Vagina (tissue), 2 donors: Measurements from ENCODE around the gene DYNC1I1. TPM values are rescaled to one million over a fixed set of nuclear protein-coding genes. Genes with fewer than 3 reads are reported as not detected.

Source experiments
- DNase-seq, 2 donors: peaks; one replicate each; pipeline ENCODE4 v3.0.0-alpha.2; 2017; ENCODE audit errors: extremely low spot score in 2 of 2
- H3K27ac ChIP-seq: fragments of 200-600 bp; sonication (generic); one replicate; pipeline ENCODE4 v1.5.1; 2019
- H3K27me3 ChIP-seq: fragments of 200-600 bp; sonication (generic); one replicate; pipeline ENCODE4 v1.5.1; 2019
- H3K36me3 ChIP-seq, 2 donors: fragments of 200-600 bp; sonication (generic); one replicate each; pipeline ENCODE4 v1.5.1; 2017 to 2019
- H3K4me1 ChIP-seq: fragments of 200-600 bp; sonication (generic); one replicate; pipeline ENCODE4 v1.5.1; 2019
- H3K4me3 ChIP-seq, 2 donors: fragments of 200-600 bp; sonication (generic); 1 replicate in 1 of 2; 2 replicates in 1 of 2; pipeline ENCODE4 v1.5.1; 2016 to 2019
- H3K9me3 ChIP-seq: fragments of 200-600 bp; sonication (generic); one replicate; pipeline ENCODE4 v1.5.1; 2019
- POLR2A ChIP-seq, 2 donors: fragments of 450-650 bp; IDR thresholded peaks; one replicate each; pipeline ENCODE4 v1.6.1; 2017; ENCODE audit warnings: antibody characterized with exemption in 2 of 2, mild to moderate bottlenecking in 2 of 2, moderate library complexity in 2 of 2
- POLR2AphosphoS5 ChIP-seq, 2 donors: sonication (generic); formaldehyde crosslinking; IDR thresholded peaks; one replicate each; pipeline ENCODE4 v1.9.0; 2017; ENCODE audit warnings: antibody characterized with exemption in 2 of 2, mild to moderate bottlenecking in 2 of 2, low read depth in 1 of 2; ENCODE audit not compliant: insufficient read depth in 1 of 2
- intact Hi-C: fragments of 100-400 bp; cut with DNase I; formaldehyde crosslinking; loops from one replicate; pipeline ENCODE4 v1.15.1; 2023
- total RNA-seq: library from RNA; depleted of rRNA; stranded (reverse); fragments of >200 nt; gene quantifications from one replicate; pipeline ENCODE4 v1.2.3, GENCODE V29; 2016
- TF ChIP-seq, protein P1 (sequence below), 3 experiments: fragments of 450-650 bp in 2 of 3; fragments of 200-600 bp in 1 of 3; sonication (generic) in 1 of 3; IDR thresholded peaks; one replicate each; pipeline ENCODE4 v1.5.1; 2017 to 2019; ENCODE audit warnings: antibody characterized with exemption in 3 of 3, mild to moderate bottlenecking in 2 of 3, moderate library complexity in 2 of 3

DYNC1I1 gene
- total RNA-seq, 1 donor from 2014 or later, result 12.0 TPM

DNA sequence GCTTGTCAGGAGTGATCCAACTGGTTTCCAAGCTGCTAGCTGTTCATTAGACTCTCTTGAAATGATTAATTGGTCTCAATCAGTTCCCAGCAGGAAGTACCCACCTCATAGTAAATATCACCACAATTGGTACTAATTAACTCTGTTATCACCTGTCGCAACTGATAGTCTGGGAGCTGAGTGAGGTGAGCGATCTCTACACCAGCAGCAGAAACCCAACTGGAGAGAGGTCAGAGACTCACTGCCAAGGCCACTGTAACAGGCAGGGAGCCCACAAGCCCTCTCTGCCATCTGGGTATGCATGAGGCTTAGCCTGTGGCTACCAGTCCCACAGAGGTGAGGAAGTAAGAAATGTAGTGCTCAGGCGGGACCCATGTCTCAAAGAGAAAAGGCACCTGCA is 245.5 kb downstream of the DYNC1I1 start:
- DNase-seq, result no peak
- Histone ChIP-seq H3K4me1 (no peaks in the 10 kb centered on the region), H3K4me3 (no peak overlapping the region), H3K27ac (no peak overlapping the region), H3K36me3 (no peaks in the 10 kb centered on the region), H3K9me3 (no peaks in the 10 kb centered on the region), H3K27me3 (no peaks in the 10 kb centered on the region)
- TF ChIP-seq POLR2AphosphoS5 (IDR thresholded peaks at IDR 0.05; ENCODE audit: insufficient read depth in 1 of 2, low read depth in 1 of 2), result no peak
- TF ChIP-seq POLR2A (IDR thresholded peaks at IDR 0.05), result no peak
- TF ChIP-seq, protein P1, sequence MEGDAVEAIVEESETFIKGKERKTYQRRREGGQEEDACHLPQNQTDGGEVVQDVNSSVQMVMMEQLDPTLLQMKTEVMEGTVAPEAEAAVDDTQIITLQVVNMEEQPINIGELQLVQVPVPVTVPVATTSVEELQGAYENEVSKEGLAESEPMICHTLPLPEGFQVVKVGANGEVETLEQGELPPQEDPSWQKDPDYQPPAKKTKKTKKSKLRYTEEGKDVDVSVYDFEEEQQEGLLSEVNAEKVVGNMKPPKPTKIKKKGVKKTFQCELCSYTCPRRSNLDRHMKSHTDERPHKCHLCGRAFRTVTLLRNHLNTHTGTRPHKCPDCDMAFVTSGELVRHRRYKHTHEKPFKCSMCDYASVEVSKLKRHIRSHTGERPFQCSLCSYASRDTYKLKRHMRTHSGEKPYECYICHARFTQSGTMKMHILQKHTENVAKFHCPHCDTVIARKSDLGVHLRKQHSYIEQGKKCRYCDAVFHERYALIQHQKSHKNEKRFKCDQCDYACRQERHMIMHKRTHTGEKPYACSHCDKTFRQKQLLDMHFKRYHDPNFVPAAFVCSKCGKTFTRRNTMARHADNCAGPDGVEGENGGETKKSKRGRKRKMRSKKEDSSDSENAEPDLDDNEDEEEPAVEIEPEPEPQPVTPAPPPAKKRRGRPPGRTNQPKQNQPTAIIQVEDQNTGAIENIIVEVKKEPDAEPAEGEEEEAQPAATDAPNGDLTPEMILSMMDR (IDR thresholded peaks at IDR 0.05), result no peak
- intact Hi-C loops, result no loop called here

DNA sequence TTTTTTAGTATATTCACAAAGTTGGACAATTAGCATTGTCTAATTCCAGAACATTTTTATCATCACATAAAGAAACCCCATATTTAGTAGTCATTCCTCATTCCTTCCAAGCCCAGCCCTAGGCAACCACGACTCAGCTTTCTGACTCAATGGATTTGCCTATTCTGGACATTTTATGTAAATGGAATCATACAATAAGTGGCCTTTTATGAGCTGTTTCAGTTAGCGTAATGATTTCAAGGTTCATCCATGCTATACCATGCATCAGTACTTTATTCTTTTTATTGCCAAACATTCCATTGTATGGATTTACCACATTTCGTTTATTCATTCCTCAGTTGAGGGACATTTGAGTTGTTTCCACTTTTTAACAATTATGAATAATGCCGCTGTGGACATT is 249.2 kb downstream of the DYNC1I1 start:
- no peak overlapping the region for H3K27ac ChIP-seq
- H3K36me3 ChIP-seq, result no peaks in the 10 kb centered on the region
- H3K4me3 ChIP-seq, result no peak overlapping the region
- TF ChIP-seq, protein P1 (IDR thresholded peaks at IDR 0.05), result no peak
- TF ChIP-seq POLR2AphosphoS5 (IDR thresholded peaks at IDR 0.05; ENCODE audit: insufficient read depth in 1 of 2, low read depth in 1 of 2), result no peak
- no peak for TF ChIP-seq POLR2A (IDR thresholded peaks at IDR 0.05)
- no peaks in the 10 kb centered on the region for H3K4me1 ChIP-seq
- DNase-seq, result no peak
- intact Hi-C loops, result no loop called here
- no peaks in the 10 kb centered on the region for H3K9me3 ChIP-seq
- no peaks in the 10 kb centered on the region for H3K27me3 ChIP-seq

DNA sequence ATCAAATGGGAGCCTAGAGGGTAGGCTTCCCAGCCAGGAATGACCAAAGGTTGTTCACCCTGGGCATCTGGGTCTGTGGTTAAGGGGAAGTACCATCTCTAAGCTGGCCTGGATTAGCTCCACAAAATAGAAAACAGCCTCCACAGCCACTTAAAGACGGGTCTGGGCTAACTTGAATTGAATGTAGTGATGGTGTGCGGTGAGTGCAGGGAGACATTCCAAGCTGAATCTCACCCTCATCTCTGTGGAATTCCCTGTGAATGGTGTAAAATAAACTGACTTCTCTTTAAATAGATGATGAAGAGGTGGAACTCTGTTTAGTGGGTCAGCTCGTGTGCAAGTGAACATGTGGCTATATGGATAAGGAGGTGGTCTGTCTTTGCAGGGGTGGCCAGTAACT is 251.0 kb downstream of the DYNC1I1 start:
- intact Hi-C loops, result no loop called here
- H3K9me3 ChIP-seq, result no peaks in the 10 kb centered on the region
- no peak for DNase-seq
- no peaks in the 10 kb centered on the region for H3K4me1 ChIP-seq
- no peaks in the 10 kb centered on the region for H3K36me3 ChIP-seq
- TF ChIP-seq POLR2A (IDR thresholded peaks at IDR 0.05) (no peak), POLR2AphosphoS5 (IDR thresholded peaks at IDR 0.05; ENCODE audit: insufficient read depth in 1 of 2, low read depth in 1 of 2) (no peak)
- TF ChIP-seq, protein P1 (IDR thresholded peaks at IDR 0.05), result no peak
- H3K27ac ChIP-seq, result no peak overlapping the region
- H3K4me3 ChIP-seq, result no peak overlapping the region
- H3K27me3 ChIP-seq, result no peaks in the 10 kb centered on the region

DNA sequence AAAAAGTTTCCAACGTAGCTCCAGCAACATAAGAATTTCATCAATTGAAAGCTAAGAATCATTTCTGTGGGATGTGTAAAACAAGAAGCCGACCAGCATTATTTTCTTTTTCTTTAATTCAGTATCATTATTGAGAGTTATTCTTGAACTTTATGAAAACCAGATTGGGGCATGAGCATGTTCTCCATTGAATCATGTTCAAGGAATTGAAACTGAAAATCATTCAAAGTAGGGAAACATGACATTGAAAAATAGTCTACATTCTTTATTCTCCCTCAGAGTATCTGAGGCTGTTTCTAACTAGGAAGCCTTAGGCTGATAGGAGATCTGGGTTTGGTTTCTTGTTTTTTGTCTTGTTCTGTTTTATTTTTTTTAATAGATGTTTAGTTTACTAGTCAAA is 253.7 kb downstream of the DYNC1I1 start:
- Histone ChIP-seq H3K4me3 (no peak overlapping the region), H3K4me1 (no peaks in the 10 kb centered on the region), H3K36me3 (no peaks in the 10 kb centered on the region), H3K27ac (no peak overlapping the region), H3K27me3 (no peaks in the 10 kb centered on the region), H3K9me3 (no peaks in the 10 kb centered on the region)
- intact Hi-C loops, result no loop called here
- no peak for TF ChIP-seq POLR2A (IDR thresholded peaks at IDR 0.05)
- no peak for TF ChIP-seq POLR2AphosphoS5 (IDR thresholded peaks at IDR 0.05; ENCODE audit: insufficient read depth in 1 of 2, low read depth in 1 of 2)
- TF ChIP-seq, protein P1 (IDR thresholded peaks at IDR 0.05), result no peak
- DNase-seq, result no peak

DNA sequence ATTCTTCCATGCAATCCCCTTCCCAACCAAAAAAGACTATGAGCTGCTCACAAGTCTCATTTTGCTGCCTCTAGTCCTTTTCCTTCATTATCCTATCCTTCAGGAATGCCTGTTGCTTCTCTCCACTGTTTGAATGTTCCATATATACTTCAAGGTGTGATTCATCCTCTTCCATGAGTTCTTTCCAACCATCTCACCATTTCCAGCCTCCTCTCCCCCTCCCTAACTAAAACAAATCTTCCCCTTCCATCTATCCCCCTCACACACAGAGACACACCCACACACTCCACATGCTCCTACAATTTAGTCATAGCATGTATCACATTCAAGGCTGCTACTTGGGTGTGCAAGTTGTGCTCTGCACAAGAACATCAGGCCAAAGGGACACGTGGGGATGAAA is 254.3 kb downstream of the DYNC1I1 start:
- DNase-seq, result no peak
- no peaks in the 10 kb centered on the region for H3K9me3 ChIP-seq
- no peaks in the 10 kb centered on the region for H3K36me3 ChIP-seq
- TF ChIP-seq POLR2AphosphoS5 (IDR thresholded peaks at IDR 0.05; ENCODE audit: insufficient read depth in 1 of 2, low read depth in 1 of 2), result no peak
- no peak for TF ChIP-seq POLR2A (IDR thresholded peaks at IDR 0.05)
- TF ChIP-seq, protein P1 (IDR thresholded peaks at IDR 0.05), result no peak
- no peaks in the 10 kb centered on the region for H3K27me3 ChIP-seq
- intact Hi-C loops, result no loop called here
- H3K27ac ChIP-seq, result no peak overlapping the region
- no peaks in the 10 kb centered on the region for H3K4me1 ChIP-seq
- H3K4me3 ChIP-seq, result no peak overlapping the region
